ENCODE results near the gene TMEM106A. TPM values are rescaled to one million over a fixed set of nuclear protein-coding genes. Genes with fewer than 3 reads are reported as not detected.

TMEM106A gene
- total and polyA plus RNA-seq, 9 of the 15 experiments (the other 6 are each of a cell fraction or from before 2014, with no cell fraction given) = 0.03 to 0.29 (median 0.15) TPM

GRCh38 chr17:43171586-43172487 is 39.8 kb upstream of the TMEM106A start (continued):
- TF ChIP-seq ESRRB (CRISPR knock-in tag; IDR thresholded peaks at IDR 0.05; ENCODE audit: borderline replicate concordance) (no peak), ZNF146 (CRISPR knock-in tag; IDR thresholded peaks at IDR 0.05; ENCODE audit: unreplicated experiment) (no peak), SLC30A9 (CRISPR knock-in tag; IDR thresholded peaks at IDR 0.05) (no peak), FOXM1 (IDR thresholded peaks at IDR 0.05; ENCODE audit: low read depth) (peak; percentile 10; the same call in 1 of the 2 replicates), FOXM1 (CRISPR knock-in tag; IDR thresholded peaks at IDR 0.05; ENCODE audit: low read depth) (no peak), DPF2 (IDR thresholded peaks at IDR 0.05) (peak; percentile 38; the same call in 1 of the 2 replicates), CREM (IDR thresholded peaks at IDR 0.05; ENCODE audit: low read depth) (peak; percentile 26; the same call in 1 of the 2 replicates), ETS1 (conservative IDR thresholded peaks at IDR 0.05; ENCODE audit: control insufficient read depth, low read depth, low read length) (no peak), PCBP2 (IDR thresholded peaks at IDR 0.05; ENCODE audit: low read depth, low read length, poor library complexity, severe bottlenecking) (no peak), FOXA3 (CRISPR knock-in tag; conservative IDR thresholded peaks at IDR 0.05 in 1 of 2, IDR thresholded peaks at IDR 0.05 in 1 of 2) (peak in 1 of 2 experiments; percentile 93; a peak in 2 of 4 replicates), ZNF584 (CRISPR knock-in tag; IDR thresholded peaks at IDR 0.05; ENCODE audit: low read depth) (no peak), MXI1 (IDR thresholded peaks at IDR 0.05; ENCODE audit: low read depth, low read length) (no peak), CBFA2T2 (conservative IDR thresholded peaks at IDR 0.05) (no peak), ZNF24 (IDR thresholded peaks at IDR 0.05) (no peak), ZNF280B (CRISPR knock-in tag; IDR thresholded peaks at IDR 0.05) (no peak)
- TF ChIP-seq, protein P1, sequence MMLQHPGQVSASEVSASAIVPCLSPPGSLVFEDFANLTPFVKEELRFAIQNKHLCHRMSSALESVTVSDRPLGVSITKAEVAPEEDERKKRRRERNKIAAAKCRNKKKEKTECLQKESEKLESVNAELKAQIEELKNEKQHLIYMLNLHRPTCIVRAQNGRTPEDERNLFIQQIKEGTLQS (IDR thresholded peaks at IDR 0.05) = no peak
- TF ChIP-seq, protein P1 (CRISPR knock-in tag; conservative IDR thresholded peaks at IDR 0.05) = no peak
- TF ChIP-seq, protein P2, sequence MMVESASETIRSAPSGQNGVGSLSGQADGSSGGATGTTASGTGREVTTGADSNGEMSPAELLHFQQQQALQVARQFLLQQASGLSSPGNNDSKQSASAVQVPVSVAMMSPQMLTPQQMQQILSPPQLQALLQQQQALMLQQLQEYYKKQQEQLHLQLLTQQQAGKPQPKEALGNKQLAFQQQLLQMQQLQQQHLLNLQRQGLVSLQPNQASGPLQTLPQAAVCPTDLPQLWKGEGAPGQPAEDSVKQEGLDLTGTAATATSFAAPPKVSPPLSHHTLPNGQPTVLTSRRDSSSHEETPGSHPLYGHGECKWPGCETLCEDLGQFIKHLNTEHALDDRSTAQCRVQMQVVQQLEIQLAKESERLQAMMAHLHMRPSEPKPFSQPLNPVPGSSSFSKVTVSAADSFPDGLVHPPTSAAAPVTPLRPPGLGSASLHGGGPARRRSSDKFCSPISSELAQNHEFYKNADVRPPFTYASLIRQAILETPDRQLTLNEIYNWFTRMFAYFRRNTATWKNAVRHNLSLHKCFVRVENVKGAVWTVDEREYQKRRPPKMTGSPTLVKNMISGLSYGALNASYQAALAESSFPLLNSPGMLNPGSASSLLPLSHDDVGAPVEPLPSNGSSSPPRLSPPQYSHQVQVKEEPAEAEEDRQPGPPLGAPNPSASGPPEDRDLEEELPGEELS (CRISPR knock-in tag; IDR thresholded peaks at IDR 0.05; ENCODE audit: borderline replicate concordance) = no peak

Data from K562 (cell line).